GM12801 (cell line): Measurements from ENCODE around the gene ATP2A2.

Experiments
- TF ChIP-seq, protein P1 (sequence below): IDR thresholded peaks from one replicate; pipeline ENCODE4 v1.5.1; 2011; ENCODE audit warnings: control low read depth; ENCODE audit not compliant: insufficient read length; ENCODE audit errors: extremely low read depth

ATP2A2 gene

DNA sequence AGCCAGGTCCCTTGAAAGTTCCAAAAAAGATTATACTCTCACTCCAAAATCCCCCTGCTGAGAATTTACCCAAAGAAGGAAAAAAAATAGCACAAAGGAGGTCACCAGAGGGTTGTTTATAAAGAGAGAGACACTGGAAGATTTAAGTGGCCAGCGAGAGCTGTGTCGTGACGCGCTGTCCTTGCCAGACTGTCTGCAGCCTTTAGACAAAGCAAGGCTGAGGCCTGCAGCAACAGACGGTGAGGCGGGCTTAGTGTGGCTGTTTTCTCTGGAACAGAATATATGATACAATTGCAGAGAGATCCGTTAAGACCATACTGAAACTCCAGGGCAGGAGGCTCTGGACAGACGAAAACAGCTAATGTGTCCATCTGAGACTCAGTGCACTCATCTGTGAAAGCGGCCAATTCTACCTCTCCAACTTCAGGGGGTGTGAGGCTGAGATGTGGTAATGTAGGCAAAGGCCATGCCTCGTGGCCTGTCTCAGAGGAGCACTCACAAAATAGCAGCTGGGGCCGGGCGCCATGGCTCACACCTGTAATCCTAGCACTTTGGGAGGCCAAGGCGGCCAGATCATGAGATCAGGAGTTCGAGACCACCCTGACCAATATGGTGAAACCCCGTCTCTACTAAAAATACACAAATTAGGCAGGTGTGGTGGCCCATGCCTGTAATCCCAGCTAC, 86.3 kb downstream of the ATP2A2 start:
- TF ChIP-seq, protein P1, sequence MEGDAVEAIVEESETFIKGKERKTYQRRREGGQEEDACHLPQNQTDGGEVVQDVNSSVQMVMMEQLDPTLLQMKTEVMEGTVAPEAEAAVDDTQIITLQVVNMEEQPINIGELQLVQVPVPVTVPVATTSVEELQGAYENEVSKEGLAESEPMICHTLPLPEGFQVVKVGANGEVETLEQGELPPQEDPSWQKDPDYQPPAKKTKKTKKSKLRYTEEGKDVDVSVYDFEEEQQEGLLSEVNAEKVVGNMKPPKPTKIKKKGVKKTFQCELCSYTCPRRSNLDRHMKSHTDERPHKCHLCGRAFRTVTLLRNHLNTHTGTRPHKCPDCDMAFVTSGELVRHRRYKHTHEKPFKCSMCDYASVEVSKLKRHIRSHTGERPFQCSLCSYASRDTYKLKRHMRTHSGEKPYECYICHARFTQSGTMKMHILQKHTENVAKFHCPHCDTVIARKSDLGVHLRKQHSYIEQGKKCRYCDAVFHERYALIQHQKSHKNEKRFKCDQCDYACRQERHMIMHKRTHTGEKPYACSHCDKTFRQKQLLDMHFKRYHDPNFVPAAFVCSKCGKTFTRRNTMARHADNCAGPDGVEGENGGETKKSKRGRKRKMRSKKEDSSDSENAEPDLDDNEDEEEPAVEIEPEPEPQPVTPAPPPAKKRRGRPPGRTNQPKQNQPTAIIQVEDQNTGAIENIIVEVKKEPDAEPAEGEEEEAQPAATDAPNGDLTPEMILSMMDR = no peak

- TF ChIP-seq, protein P1 = no peak
Measured at GRCh38 chr12:110369992-110370391, 88.9 kb downstream of the ATP2A2 start.

DNA sequence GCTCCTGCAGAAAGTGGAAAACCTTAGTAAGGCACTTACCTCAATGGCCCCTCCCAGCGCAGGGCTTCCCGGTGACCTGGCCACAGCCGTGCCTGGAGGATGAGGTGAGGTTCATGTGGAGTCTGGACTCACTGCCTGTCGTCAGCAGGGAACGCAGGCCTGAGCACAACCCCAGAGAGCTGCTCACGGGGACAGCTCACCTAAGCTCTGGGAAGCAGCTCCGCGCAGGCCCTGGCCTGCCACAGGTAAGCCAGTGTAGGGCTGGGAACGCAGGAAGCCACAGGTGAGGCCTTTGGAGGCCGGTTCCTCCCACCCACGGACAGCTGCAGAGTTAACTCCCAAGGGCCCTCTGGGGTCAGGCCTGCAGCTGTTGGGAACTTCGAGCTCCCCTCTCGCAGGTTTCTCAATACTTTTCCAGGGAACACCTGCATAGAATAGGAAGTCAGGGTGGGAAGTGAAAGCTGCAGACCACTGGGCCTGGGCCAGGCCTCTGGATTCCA, 89.7 kb downstream of the ATP2A2 start:
- TF ChIP-seq, protein P1 = no peak

DNA sequence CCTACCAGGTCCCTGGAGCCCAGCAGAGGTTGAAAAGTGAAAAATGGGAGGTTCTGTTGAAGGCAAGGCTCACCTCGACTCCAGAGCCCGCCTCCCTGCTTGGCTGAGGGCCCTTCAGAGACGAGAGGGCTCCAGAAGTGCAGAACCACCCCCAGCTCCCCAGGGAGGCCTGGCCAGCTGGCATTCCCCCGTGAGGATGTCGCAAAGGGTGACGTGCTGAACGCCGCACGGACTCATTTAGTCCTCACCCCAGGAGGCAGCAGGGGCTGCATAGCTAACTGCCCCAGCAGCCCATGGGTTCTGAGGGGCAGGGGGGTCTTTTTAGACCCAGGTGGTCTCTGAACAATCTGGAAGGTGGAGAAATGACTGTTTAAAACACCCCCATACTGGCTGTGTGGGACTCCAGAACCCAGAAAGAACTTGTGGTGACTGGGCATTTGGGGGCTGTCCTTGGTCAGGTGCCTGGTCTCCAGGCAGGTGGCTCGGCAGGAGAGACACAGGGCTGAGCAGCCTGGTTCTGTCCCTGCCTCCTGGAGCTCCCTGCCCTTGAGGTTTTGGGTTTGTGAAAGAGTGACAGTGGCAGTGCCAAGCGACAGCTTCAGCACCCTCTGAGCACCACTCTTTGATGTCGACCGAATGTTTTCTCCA, 90.5 kb downstream of the ATP2A2 start:
- TF ChIP-seq, protein P1 = no peak

DNA sequence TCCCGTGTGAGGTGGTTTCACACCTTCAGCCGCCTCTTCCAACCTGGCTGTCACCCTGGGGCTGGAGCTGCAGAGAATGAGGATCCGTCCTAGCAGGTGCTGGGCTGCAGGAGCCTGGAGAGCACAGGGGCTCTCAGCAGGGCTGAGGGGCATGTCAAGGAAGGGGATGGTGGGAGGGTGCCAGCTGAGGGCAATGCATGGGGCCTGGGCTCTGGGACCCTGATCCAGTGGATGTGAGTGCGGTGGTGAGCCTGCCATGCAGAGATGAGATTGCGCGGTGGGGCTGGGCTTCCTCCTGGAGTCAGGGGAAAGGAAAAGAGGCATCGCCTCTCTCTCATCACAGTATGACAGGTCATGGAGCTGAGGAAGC, 91.0 kb downstream of the ATP2A2 start:
- TF ChIP-seq, protein P1 = no peak

DNA sequence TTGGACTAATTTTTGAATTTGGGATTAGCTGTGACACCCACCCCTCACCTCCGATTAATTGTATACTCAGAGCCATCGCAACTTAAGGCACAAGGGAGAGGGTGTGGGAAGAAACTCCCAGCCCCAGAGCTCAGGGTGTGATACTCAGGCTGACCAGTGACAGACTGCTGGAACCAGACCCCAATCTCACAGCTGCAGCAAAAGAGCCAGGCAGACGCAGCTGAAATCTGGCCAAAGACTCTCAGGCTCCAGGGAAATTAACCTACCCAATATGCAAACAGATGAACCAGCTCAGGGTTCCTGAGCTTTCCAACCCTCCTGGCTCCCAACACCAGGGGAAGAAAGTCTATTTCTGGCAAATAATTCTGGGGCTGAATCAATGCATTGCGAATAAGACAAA, 92.0 kb downstream of the ATP2A2 start:
- TF ChIP-seq, protein P1 = no peak

GRCh38 chr12:110373425-110373824, 92.4 kb downstream of the ATP2A2 start:
- TF ChIP-seq, protein P1 = no peak
